Ovary (tissue), 9 donors: Measurements from ENCODE around the gene SRGAP3. TPM values are rescaled to one million over a fixed set of nuclear protein-coding genes. Genes with fewer than 3 reads are reported as not detected.

Experiments used
- DNase-seq, 5 donors: peaks; one replicate each; pipeline ENCODE4 v3.0.0-alpha.2; 2019 to 2020
- H3K27ac ChIP-seq, 2 donors: fragments of 200-600 bp; one replicate each; pipeline versions ENCODE4 v1.5.1 to v1.8.0; 2019 to 2022
- H3K27me3 ChIP-seq: fragments of 200-600 bp; one replicate; pipeline ENCODE4 v1.8.0; 2022
- H3K36me3 ChIP-seq: fragments of 200-600 bp; sonication (generic); one replicate; pipeline ENCODE4 v1.5.1; 2019
- H3K4me1 ChIP-seq: one replicate; pipeline ENCODE4 v1.8.1; 2013; ENCODE audit warnings: mild to moderate bottlenecking, moderate library complexity; ENCODE audit not compliant: insufficient read depth
- H3K4me3 ChIP-seq: fragments of 200-600 bp; sonication (generic); one replicate; pipeline ENCODE4 v1.5.1; 2017
- H3K9me3 ChIP-seq, 2 donors: fragments of 200-600 bp in 1 of 2; sonication (generic) in 1 of 2; one replicate each; pipeline versions ENCODE4 v1.5.1 to v1.8.1; 2013 to 2019; ENCODE audit warnings: mild to moderate bottlenecking in 1 of 2, moderate library complexity in 1 of 2
- CTCF ChIP-seq, 3 donors: fragments of 450-650 bp in 2 of 3; fragments of 200-600 bp in 1 of 3; IDR thresholded peaks; one replicate each; pipeline versions ENCODE4 v1.5.1 to v1.8.0; 2016 to 2022; ENCODE audit warnings: antibody characterized with exemption in 3 of 3, mild to moderate bottlenecking in 1 of 3
- EP300 ChIP-seq: sonication (generic); formaldehyde crosslinking; IDR thresholded peaks from one replicate; pipeline ENCODE4 v1.6.1; 2017; ENCODE audit warnings: antibody characterized with exemption
- POLR2A ChIP-seq: fragments of 450-650 bp; IDR thresholded peaks from one replicate; pipeline ENCODE4 v1.6.1; 2017; ENCODE audit warnings: antibody characterized with exemption, mild to moderate bottlenecking, moderate library complexity
- WGBS, 3 donors: extraction: QIAGEN DNeasy Blood & Tissue Kit in 1 of 3; methylation state at CpG; one replicate each; pipeline versions ENCODE4 v1.1.5 to v1.1.7; 2013 to 2017; 5-methylcytosine and 5-hydroxymethylcytosine counted together
- intact Hi-C, 4 donors: fragments of 100-400 bp; cut with DNase I; formaldehyde crosslinking; loops; one replicate each; pipeline versions ENCODE4 v1.11.0 to v1.15.1; 2022 to 2023
- polyA plus RNA-seq, 2 donors: library from polyadenylated mRNA; stranded (reverse); fragments of 200-250 nt in 1 of 2; fragments of 350-450 nt in 1 of 2; fragmentation: Illumina TruSeq in 1 of 2; extraction: RNeasy Lipid Tissue Mini Kit (QIAGEN cat#74804) in 1 of 2; gene quantifications; one replicate each; pipeline ENCODE4 v1.2.3, GENCODE V29; 2013 to 2014
- total RNA-seq, 7 donors: library from RNA; depleted of rRNA in 2 of 7; stranded (reverse); fragments of >200 nt in 2 of 7; fragmentation: NEBNext Ultra II Directional in 3 of 7; extraction: Animal tissue kit (Norgen Biotek cat#: 25700) in 3 of 7; gene quantifications; one replicate each; pipeline versions ENCODE4 v1.1.0 to v1.2.4, GENCODE V29; 2016 to 2023
- donor health status: DM: no; HTN: no; CAD: no; lungs with moderate emphysema.
- donor health status: DM: no; HTN: no; CAD: no.
- donor health status: Bipolar disorder and iron deficiency.
- donor health status: DM: yes; HTN: yes; CAD: no.
- donor health status: DM: no; HTN: no; CAD: no.
- donor health status: DM: yes; HTN: yes; CAD: no.

Gene SRGAP3
- total and polyA plus RNA-seq, 9 donors, result 2.1 to 36.8 (median 13.1) TPM

- Histone ChIP-seq H3K27ac (no peak overlapping the region), H3K4me3 (no peak overlapping the region), H3K4me1 (peaks cover 1% of the 10 kb centered on the region), H3K36me3 (no peaks in the 10 kb centered on the region), H3K9me3 (no peaks in the 10 kb centered on the region), H3K27me3 (no peaks in the 10 kb centered on the region)
- intact Hi-C loops, result no loop called here
- WGBS, 3 donors, result 75 to 100% (median 95%) methylated on average over 1 of the region's 1 CpG
- no peak for TF ChIP-seq POLR2A
- no peak for TF ChIP-seq CTCF (IDR thresholded peaks at IDR 0.05)
- no peak for TF ChIP-seq EP300
- DNase-seq, result peak in 1 of 5 donors; percentile 36
Measured at GRCh38 chr3:9225268-9225667, 24.2 kb downstream of the SRGAP3 start.

GRCh38 chr3:9224490-9224889 lies 25.0 kb downstream of the SRGAP3 start:
- Histone ChIP-seq H3K36me3 (no peaks in the 10 kb centered on the region), H3K27me3 (no peaks in the 10 kb centered on the region), H3K4me3 (no peak overlapping the region), H3K27ac (no peak overlapping the region), H3K4me1 (peaks cover 1% of the 10 kb centered on the region), H3K9me3 (no peaks in the 10 kb centered on the region)
- TF ChIP-seq POLR2A (no peak), EP300 (no peak), CTCF (IDR thresholded peaks at IDR 0.05) (no peak)
- intact Hi-C loops, result no loop called here
- DNase-seq, result no peak
- 56 to 61% (median 59%) methylated on average over 5 of the region's 5 CpGs for WGBS, 3 donors

- Histone ChIP-seq H3K36me3 (no peaks in the 10 kb centered on the region), H3K4me3 (no peak overlapping the region), H3K27ac (no peak overlapping the region), H3K4me1 (no peaks in the 10 kb centered on the region), H3K9me3 (no peaks in the 10 kb centered on the region), H3K27me3 (no peaks in the 10 kb centered on the region)
- WGBS, 3 donors, result 71 to 82% (median 73%) methylated on average over 6 of the region's 6 CpGs
- intact Hi-C loops, result loop anchor here in 1 of 4 donors (2.0 kb wide), 1 partner anchor 17 kb away; no protein-coding TSS in a partner anchor
- TF ChIP-seq POLR2A, result no peak
- no peak for TF ChIP-seq CTCF (IDR thresholded peaks at IDR 0.05)
- TF ChIP-seq EP300, result no peak
- no peak for DNase-seq
Measured at GRCh38 chr3:9223672-9224071, 25.8 kb downstream of the SRGAP3 start.

- H3K27ac ChIP-seq, result no peak overlapping the region
- TF ChIP-seq POLR2A (no peak), CTCF (IDR thresholded peaks at IDR 0.05) (no peak), EP300 (no peak)
- DNase-seq, result no peak
- intact Hi-C loops, result loop anchor here in 1 of 4 donors (2.0 kb wide), 1 partner anchor 16 kb away; no protein-coding TSS in a partner anchor
- H3K36me3 ChIP-seq, result no peaks in the 10 kb centered on the region
- H3K4me3 ChIP-seq, result no peak overlapping the region
- no peaks in the 10 kb centered on the region for H3K4me1 ChIP-seq
- no peaks in the 10 kb centered on the region for H3K27me3 ChIP-seq
- 51 to 62% (median 54%) methylated on average over 2 of the region's 2 CpGs for WGBS, 3 donors
- no peaks in the 10 kb centered on the region for H3K9me3 ChIP-seq
Measured at GRCh38 chr3:9222956-9223639, 26.3 kb downstream of the SRGAP3 start.
